Vagina (tissue), 2 donors: ENCODE results near the gene ACP3. TPM values are rescaled to one million over a fixed set of nuclear protein-coding genes. Genes with fewer than 3 reads are reported as not detected.

ENCODE experiments used
- DNase-seq, 2 donors: peaks; one replicate each; pipeline ENCODE4 v3.0.0-alpha.2; 2017; ENCODE audit errors: extremely low spot score in 2 of 2
- H3K27ac ChIP-seq: fragments of 200-600 bp; sonication (generic); one replicate; pipeline ENCODE4 v1.5.1; 2019
- H3K27me3 ChIP-seq: fragments of 200-600 bp; sonication (generic); one replicate; pipeline ENCODE4 v1.5.1; 2019
- H3K36me3 ChIP-seq, 2 donors: fragments of 200-600 bp; sonication (generic); one replicate each; pipeline ENCODE4 v1.5.1; 2017 to 2019
- H3K4me1 ChIP-seq: fragments of 200-600 bp; sonication (generic); one replicate; pipeline ENCODE4 v1.5.1; 2019
- H3K4me3 ChIP-seq, 2 donors: fragments of 200-600 bp; sonication (generic); 1 replicate in 1 of 2; 2 replicates in 1 of 2; pipeline ENCODE4 v1.5.1; 2016 to 2019
- H3K9me3 ChIP-seq: fragments of 200-600 bp; sonication (generic); one replicate; pipeline ENCODE4 v1.5.1; 2019
- POLR2A ChIP-seq, 2 donors: fragments of 450-650 bp; IDR thresholded peaks; one replicate each; pipeline ENCODE4 v1.6.1; 2017; ENCODE audit warnings: antibody characterized with exemption in 2 of 2, mild to moderate bottlenecking in 2 of 2, moderate library complexity in 2 of 2
- POLR2AphosphoS5 ChIP-seq, 2 donors: sonication (generic); formaldehyde crosslinking; IDR thresholded peaks; one replicate each; pipeline ENCODE4 v1.9.0; 2017; ENCODE audit warnings: antibody characterized with exemption in 2 of 2, mild to moderate bottlenecking in 2 of 2, low read depth in 1 of 2; ENCODE audit not compliant: insufficient read depth in 1 of 2
- intact Hi-C: fragments of 100-400 bp; cut with DNase I; formaldehyde crosslinking; loops from one replicate; pipeline ENCODE4 v1.15.1; 2023
- total RNA-seq: library from RNA; depleted of rRNA; stranded (reverse); fragments of >200 nt; gene quantifications from one replicate; pipeline ENCODE4 v1.2.3, GENCODE V29; 2016
- TF ChIP-seq, protein P1 (sequence below), 3 experiments: fragments of 450-650 bp in 2 of 3; fragments of 200-600 bp in 1 of 3; sonication (generic) in 1 of 3; IDR thresholded peaks; one replicate each; pipeline ENCODE4 v1.5.1; 2017 to 2019; ENCODE audit warnings: antibody characterized with exemption in 3 of 3, mild to moderate bottlenecking in 2 of 3, moderate library complexity in 2 of 3

ACP3 gene
- total RNA-seq, 1 donor from 2014 or later: 12.3 TPM

DNA sequence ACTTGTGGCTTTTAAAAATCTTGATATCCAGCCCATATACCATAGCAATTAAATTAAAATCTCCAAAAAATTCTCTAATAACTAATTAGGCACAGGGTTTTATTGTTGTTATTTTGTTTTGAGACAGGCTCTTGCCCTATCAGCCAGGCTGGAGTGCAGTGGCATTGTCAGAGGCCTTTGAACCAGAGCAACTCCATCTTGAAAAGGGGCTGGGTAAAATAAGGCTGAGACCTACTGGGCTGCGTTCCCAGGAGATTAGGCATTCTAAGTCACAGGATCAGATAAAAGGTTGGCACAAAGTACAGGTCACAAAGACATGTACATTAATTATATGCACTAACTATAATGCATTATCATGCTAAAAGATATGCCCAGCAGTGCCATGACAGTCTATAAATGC, 31.2 kb upstream of the ACP3 start:
- intact Hi-C loops: no loop called here
- Histone ChIP-seq H3K27ac (no peak overlapping the region), H3K4me3 (no peak overlapping the region), H3K4me1 (no peaks in the 10 kb centered on the region), H3K27me3 (no peaks in the 10 kb centered on the region), H3K36me3 (no peaks in the 10 kb centered on the region), H3K9me3 (no peaks in the 10 kb centered on the region)
- no peak for DNase-seq
- TF ChIP-seq, protein P1, sequence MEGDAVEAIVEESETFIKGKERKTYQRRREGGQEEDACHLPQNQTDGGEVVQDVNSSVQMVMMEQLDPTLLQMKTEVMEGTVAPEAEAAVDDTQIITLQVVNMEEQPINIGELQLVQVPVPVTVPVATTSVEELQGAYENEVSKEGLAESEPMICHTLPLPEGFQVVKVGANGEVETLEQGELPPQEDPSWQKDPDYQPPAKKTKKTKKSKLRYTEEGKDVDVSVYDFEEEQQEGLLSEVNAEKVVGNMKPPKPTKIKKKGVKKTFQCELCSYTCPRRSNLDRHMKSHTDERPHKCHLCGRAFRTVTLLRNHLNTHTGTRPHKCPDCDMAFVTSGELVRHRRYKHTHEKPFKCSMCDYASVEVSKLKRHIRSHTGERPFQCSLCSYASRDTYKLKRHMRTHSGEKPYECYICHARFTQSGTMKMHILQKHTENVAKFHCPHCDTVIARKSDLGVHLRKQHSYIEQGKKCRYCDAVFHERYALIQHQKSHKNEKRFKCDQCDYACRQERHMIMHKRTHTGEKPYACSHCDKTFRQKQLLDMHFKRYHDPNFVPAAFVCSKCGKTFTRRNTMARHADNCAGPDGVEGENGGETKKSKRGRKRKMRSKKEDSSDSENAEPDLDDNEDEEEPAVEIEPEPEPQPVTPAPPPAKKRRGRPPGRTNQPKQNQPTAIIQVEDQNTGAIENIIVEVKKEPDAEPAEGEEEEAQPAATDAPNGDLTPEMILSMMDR (IDR thresholded peaks at IDR 0.05): no peak
- no peak for TF ChIP-seq POLR2AphosphoS5 (IDR thresholded peaks at IDR 0.05; ENCODE audit: insufficient read depth in 1 of 2, low read depth in 1 of 2)
- no peak for TF ChIP-seq POLR2A (IDR thresholded peaks at IDR 0.05)

DNA sequence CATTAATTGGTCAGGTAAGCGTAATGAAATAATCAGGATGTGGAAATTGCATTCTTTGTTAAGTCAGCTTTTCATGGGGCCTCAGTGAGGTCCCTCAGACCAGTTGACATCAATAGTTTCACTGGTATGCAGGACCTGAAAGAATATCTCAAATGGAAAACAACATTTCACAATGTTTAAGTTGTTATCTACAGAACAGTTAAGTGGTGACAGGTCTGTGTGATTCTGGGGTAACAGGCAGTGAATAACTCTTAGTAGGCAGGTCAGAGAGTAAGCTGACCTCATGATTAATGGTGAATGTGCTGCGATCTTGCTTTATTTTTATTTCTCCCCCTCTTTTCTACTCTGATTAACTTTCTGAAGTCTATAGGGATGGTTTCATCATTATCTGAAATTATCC, 28.9 kb upstream of the ACP3 start:
- Histone ChIP-seq H3K4me1 (no peaks in the 10 kb centered on the region), H3K36me3 (no peaks in the 10 kb centered on the region), H3K9me3 (no peaks in the 10 kb centered on the region), H3K27me3 (no peaks in the 10 kb centered on the region), H3K27ac (no peak overlapping the region), H3K4me3 (no peak overlapping the region)
- TF ChIP-seq, protein P1 (IDR thresholded peaks at IDR 0.05): no peak
- TF ChIP-seq POLR2A (IDR thresholded peaks at IDR 0.05) (no peak), POLR2AphosphoS5 (IDR thresholded peaks at IDR 0.05; ENCODE audit: insufficient read depth in 1 of 2, low read depth in 1 of 2) (no peak)
- intact Hi-C loops: no loop called here
- no peak for DNase-seq

DNA sequence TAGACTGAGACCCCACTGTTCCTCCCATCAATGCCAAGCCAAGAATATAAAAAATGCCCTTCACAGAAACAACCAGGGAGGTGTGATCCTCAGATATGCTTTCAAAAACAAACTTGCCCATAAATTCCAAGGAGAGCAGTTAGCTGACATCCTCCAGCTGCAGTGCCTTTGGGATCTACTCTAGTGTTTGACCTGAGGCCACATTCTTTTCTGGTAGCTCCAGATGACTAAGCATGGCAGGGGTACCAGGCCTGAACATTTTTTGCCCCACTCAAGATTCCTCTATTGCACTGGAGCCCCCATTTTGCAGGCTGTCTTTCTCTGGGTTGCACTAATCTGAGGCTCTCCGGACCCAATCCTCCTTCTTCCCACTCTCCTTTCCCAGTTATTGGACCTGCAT, 27.9 kb upstream of the ACP3 start:
- Histone ChIP-seq H3K27me3 (no peaks in the 10 kb centered on the region), H3K4me1 (no peaks in the 10 kb centered on the region), H3K4me3 (no peak overlapping the region), H3K36me3 (no peaks in the 10 kb centered on the region), H3K27ac (no peak overlapping the region), H3K9me3 (no peaks in the 10 kb centered on the region)
- DNase-seq: no peak
- no peak for TF ChIP-seq POLR2AphosphoS5 (IDR thresholded peaks at IDR 0.05; ENCODE audit: insufficient read depth in 1 of 2, low read depth in 1 of 2)
- no peak for TF ChIP-seq POLR2A (IDR thresholded peaks at IDR 0.05)
- TF ChIP-seq, protein P1 (IDR thresholded peaks at IDR 0.05): no peak
- intact Hi-C loops: no loop called here

DNA sequence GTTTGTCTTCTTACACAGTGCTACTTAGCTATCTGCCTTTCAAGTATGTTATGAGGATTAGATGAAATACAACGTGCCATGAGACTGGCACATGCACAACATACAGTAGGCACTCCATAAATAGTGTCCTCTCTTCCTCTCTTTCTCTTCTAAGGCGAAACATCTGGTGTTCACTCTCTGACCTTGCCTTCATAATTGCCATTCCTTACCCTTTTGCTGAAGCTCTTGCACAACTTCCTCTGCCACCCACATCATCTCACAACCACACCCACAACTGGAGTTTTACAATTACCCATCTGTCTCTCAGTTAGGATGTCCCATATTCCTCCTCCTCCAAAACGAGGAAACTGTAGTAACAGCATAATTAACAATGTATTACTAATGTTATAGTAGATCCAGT, 26.4 kb upstream of the ACP3 start:
- H3K9me3 ChIP-seq: no peaks in the 10 kb centered on the region
- no peak overlapping the region for H3K27ac ChIP-seq
- no peaks in the 10 kb centered on the region for H3K36me3 ChIP-seq
- intact Hi-C loops: no loop called here
- TF ChIP-seq POLR2A (IDR thresholded peaks at IDR 0.05) (no peak), POLR2AphosphoS5 (IDR thresholded peaks at IDR 0.05; ENCODE audit: insufficient read depth in 1 of 2, low read depth in 1 of 2) (no peak)
- TF ChIP-seq, protein P1 (IDR thresholded peaks at IDR 0.05): no peak
- DNase-seq: no peak
- H3K27me3 ChIP-seq: no peaks in the 10 kb centered on the region
- no peak overlapping the region for H3K4me3 ChIP-seq
- no peaks in the 10 kb centered on the region for H3K4me1 ChIP-seq

DNA sequence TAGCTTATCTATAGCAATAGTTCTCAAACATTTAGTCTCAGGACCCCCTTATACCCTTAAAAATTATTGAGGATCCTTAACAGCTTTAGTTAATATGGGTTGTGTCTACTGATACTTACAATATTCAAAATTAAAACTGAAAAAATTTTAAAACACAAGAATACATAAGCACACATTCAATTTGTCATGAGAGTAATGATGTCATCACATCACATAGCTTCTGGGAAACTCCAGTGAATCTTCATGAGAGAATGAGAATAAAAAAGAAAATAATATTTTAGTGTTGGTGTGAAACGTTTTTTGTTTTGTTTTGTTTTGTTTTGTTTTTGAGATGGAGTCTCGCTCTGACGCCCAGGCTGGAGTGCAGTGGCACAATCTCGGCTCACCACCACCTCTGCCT, 25.2 kb upstream of the ACP3 start:
- intact Hi-C loops: no loop called here
- no peaks in the 10 kb centered on the region for H3K27me3 ChIP-seq

More for the DNA sequence above, 25.2 kb upstream of the ACP3 start:
- no peak for DNase-seq
- Histone ChIP-seq H3K9me3 (no peaks in the 10 kb centered on the region), H3K27ac (no peak overlapping the region), H3K4me1 (no peaks in the 10 kb centered on the region), H3K36me3 (no peaks in the 10 kb centered on the region), H3K4me3 (no peak overlapping the region)
- TF ChIP-seq POLR2A (IDR thresholded peaks at IDR 0.05): no peak
- TF ChIP-seq POLR2AphosphoS5 (IDR thresholded peaks at IDR 0.05; ENCODE audit: insufficient read depth in 1 of 2, low read depth in 1 of 2): no peak
- TF ChIP-seq, protein P1 (IDR thresholded peaks at IDR 0.05): no peak
